ENCODE measurements around the gene SPDEF. TPM values are rescaled to one million over a fixed set of nuclear protein-coding genes. Genes with fewer than 3 reads are reported as not detected.
A peak's percentile ranks its signal among the peaks of the same experiment; 100 is the strongest.

Gene SPDEF
- total and polyA plus RNA-seq, 2 of the 13 experiments (the other 11 are each of a cell fraction or from before 2014, with no cell fraction given) = not detected

DNA sequence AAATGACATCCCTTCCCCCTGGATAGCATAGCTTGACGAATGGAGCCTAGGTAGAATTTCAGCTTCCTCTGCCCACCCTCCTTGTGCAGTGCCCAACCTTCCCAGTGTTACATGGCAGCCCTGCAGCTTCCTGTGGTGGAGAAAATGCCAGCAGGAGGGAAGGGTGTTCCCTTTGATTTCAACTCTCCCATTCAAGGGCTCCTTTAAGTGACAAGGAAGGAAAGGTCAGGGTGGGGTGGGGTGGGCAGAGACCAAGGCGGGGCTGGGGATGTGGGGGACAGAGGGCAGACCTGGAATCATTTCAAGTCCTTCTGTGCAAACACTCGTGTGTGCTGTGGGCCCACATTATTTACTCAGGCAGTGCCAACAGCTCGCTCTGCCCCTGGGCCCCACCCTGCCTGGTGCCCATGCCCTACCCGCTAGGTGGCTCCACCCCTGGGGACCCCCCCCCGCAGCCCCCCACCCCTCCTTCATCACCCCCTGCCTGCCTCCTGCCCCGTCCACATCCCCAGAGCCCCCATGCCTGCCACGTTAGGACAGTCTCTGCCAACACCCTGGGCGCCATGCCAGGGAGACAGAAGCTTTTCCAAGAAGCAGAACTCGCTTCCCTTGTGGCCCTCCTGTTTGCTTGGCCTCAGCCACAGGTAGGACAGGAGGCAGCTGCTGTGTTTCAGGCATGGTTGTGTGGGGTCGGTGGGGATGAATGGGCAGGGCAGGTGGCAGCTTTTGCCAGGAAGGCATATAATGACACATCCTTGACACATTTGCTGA lies 9.4 kb downstream of the SPDEF start:
- H3K36me3 ChIP-seq (replicated peaks in 1 of 2; ENCODE audit: control insufficient read depth in 1 of 2, insufficient read depth in 2 of 2, low read length in 2 of 2) = no peaks in the 10 kb centered on the region
- FAIRE-seq (no peak), ATAC-seq (no peak), DNase-seq (ENCODE audit: low spot score) (no peak)
- no TSS peak for BruUV-seq (replicated peaks)
- intact Hi-C loops (cut with micrococcal nuclease; ENCODE audit: unreplicated experiment) (no loop called here), in situ Hi-C loops (cut with HindIII; ENCODE audit: extremely low pct_ligation_motif_present, low pct_unique_long_range_greater_than_20kb) (no loop called here)
- H2AFZ ChIP-seq (ENCODE audit: low read length) = no peak overlapping the region
- no peaks in the 10 kb centered on the region for H3K79me2 ChIP-seq (ENCODE audit: insufficient read depth, low read length)
- ChIA-PET CTCF (ENCODE audit: low intra/inter-chr PET ratio, low total read pairs) (no interaction called here), POLR2A (no interaction called here)
- H3K9me3 ChIP-seq (ENCODE audit: low read length) = no peaks in the 10 kb centered on the region
- H3K27me3 ChIP-seq (ENCODE audit: control insufficient read depth in 1 of 2, insufficient read depth in 2 of 2, low read length in 2 of 2) = peaks cover 39 to 79% of the 10 kb centered on the region in 2 experiments
- no peak overlapping the region for H3K4me3 ChIP-seq (replicated peaks in 1 of 3; ENCODE audit: insufficient read depth in 1 of 3, low read depth in 2 of 3, low read length in 3 of 3)
- H3K27ac ChIP-seq (ENCODE audit: extremely low read length, insufficient read depth, low read length) = no peak overlapping the region
- H3K9ac ChIP-seq (ENCODE audit: insufficient read depth, low read depth, low read length) = no peak overlapping the region
- TF ChIP-seq ATF1 (CRISPR knock-in tag; IDR thresholded peaks at IDR 0.05) (no peak), HNRNPL (IDR thresholded peaks at IDR 0.05; ENCODE audit: low read depth, low read length) (0 out of 2 replicates have a peak, but pooled peaks have one; percentile 51)
- peaks cover 22% of the 10 kb centered on the region for H3K4me1 ChIP-seq (ENCODE audit: insufficient read depth, low read length)
- WGBS (ENCODE audit: low lambda C conversion rate) = 17% methylated on average over 10 of the region's 11 CpGs
- H4K20me1 ChIP-seq (ENCODE audit: insufficient read depth, low read length) = no peaks in the 10 kb centered on the region; the same call in 1 of the 2 replicates
- no peak overlapping the region for H3K4me2 ChIP-seq (ENCODE audit: low read depth, low read length)

DNA sequence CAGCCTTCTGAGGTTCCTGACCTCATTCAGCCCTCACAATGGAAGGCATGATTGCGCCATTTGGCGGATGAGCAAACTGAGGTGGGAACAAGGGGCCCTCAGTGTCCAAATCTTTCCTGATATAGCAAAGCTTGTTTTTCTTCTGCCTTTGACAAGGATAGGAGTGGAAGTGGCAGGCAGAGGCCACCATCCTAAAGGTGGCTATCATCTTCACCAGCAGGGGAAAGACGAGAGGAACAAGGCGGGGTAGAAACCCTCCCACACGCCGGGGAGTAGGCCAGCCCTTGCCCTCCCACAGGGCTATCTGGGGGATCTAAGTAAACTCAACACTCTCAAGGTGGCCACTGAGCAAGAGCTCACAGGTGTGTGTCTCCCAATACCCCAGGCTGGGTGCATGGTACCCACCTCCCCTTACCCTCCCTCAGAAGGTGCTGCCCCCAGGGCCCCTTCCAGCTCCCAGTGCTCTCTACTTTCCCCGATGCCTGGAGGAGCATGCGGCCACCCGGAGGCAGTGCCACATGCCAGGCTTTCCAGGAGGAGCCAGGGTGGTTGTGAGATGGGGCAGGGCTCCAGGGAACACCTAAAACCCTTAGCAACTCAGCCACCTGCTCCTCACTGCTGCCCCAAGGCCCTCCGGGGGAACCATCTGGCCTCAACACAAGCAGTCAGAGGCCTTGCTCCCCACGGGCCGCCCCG lies 11.2 kb downstream of the SPDEF start:
- FAIRE-seq = no peak
- H3K4me2 ChIP-seq (ENCODE audit: low read depth, low read length) = no peak overlapping the region
- intact Hi-C loops (cut with micrococcal nuclease; ENCODE audit: unreplicated experiment) = no loop called here
- no peak for TF ChIP-seq TAF1 (CRISPR knock-in tag; IDR thresholded peaks at IDR 0.05)
- TF ChIP-seq ZC3H13 (CRISPR knock-in tag; IDR thresholded peaks at IDR 0.05) = no peak
- TF ChIP-seq, protein P1, sequence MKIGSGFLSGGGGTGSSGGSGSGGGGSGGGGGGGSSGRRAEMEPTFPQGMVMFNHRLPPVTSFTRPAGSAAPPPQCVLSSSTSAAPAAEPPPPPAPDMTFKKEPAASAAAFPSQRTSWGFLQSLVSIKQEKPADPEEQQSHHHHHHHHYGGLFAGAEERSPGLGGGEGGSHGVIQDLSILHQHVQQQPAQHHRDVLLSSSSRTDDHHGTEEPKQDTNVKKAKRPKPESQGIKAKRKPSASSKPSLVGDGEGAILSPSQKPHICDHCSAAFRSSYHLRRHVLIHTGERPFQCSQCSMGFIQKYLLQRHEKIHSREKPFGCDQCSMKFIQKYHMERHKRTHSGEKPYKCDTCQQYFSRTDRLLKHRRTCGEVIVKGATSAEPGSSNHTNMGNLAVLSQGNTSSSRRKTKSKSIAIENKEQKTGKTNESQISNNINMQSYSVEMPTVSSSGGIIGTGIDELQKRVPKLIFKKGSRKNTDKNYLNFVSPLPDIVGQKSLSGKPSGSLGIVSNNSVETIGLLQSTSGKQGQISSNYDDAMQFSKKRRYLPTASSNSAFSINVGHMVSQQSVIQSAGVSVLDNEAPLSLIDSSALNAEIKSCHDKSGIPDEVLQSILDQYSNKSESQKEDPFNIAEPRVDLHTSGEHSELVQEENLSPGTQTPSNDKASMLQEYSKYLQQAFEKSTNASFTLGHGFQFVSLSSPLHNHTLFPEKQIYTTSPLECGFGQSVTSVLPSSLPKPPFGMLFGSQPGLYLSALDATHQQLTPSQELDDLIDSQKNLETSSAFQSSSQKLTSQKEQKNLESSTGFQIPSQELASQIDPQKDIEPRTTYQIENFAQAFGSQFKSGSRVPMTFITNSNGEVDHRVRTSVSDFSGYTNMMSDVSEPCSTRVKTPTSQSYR (CRISPR knock-in tag; IDR thresholded peaks at IDR 0.05; ENCODE audit: borderline replicate concordance) = no peak
- TF ChIP-seq, protein P2, sequence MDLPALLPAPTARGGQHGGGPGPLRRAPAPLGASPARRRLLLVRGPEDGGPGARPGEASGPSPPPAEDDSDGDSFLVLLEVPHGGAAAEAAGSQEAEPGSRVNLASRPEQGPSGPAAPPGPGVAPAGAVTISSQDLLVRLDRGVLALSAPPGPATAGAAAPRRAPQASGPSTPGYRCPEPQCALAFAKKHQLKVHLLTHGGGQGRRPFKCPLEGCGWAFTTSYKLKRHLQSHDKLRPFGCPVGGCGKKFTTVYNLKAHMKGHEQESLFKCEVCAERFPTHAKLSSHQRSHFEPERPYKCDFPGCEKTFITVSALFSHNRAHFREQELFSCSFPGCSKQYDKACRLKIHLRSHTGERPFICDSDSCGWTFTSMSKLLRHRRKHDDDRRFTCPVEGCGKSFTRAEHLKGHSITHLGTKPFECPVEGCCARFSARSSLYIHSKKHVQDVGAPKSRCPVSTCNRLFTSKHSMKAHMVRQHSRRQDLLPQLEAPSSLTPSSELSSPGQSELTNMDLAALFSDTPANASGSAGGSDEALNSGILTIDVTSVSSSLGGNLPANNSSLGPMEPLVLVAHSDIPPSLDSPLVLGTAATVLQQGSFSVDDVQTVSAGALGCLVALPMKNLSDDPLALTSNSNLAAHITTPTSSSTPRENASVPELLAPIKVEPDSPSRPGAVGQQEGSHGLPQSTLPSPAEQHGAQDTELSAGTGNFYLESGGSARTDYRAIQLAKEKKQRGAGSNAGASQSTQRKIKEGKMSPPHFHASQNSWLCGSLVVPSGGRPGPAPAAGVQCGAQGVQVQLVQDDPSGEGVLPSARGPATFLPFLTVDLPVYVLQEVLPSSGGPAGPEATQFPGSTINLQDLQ (CRISPR knock-in tag; IDR thresholded peaks at IDR 0.05) = no peak
- TF ChIP-seq RFXAP (CRISPR knock-in tag; IDR thresholded peaks at IDR 0.05; ENCODE audit: borderline replicate concordance) = no peak

More for the DNA sequence above, 11.2 kb downstream of the SPDEF start:
- no peaks in the 10 kb centered on the region for H3K9me3 ChIP-seq (ENCODE audit: low read length)
- no TSS peak for BruUV-seq (replicated peaks)
- peaks cover 22% of the 10 kb centered on the region for H3K4me1 ChIP-seq (ENCODE audit: insufficient read depth, low read length)
- no peak overlapping the region for H3K4me3 ChIP-seq (replicated peaks in 1 of 3; ENCODE audit: insufficient read depth in 1 of 3, low read depth in 2 of 3, low read length in 3 of 3)
- H4K20me1 ChIP-seq (ENCODE audit: insufficient read depth, low read length) = no peaks in the 10 kb centered on the region; the same call in 1 of the 2 replicates
- CTCF ChIA-PET (ENCODE audit: low intra/inter-chr PET ratio, low total read pairs) = no interaction called here
- H3K79me2 ChIP-seq (ENCODE audit: insufficient read depth, low read length) = no peaks in the 10 kb centered on the region
- ATAC-seq (0 out of 3 replicates have a peak, but pooled peaks have one; percentile 4), DNase-seq (ENCODE audit: low spot score) (no peak)
- in situ Hi-C loops (cut with HindIII; ENCODE audit: extremely low pct_ligation_motif_present, low pct_unique_long_range_greater_than_20kb) = no loop called here
- peaks cover 27 to 73% of the 10 kb centered on the region in 2 experiments for H3K27me3 ChIP-seq (ENCODE audit: control insufficient read depth in 1 of 2, insufficient read depth in 2 of 2, low read length in 2 of 2)
- WGBS (ENCODE audit: low lambda C conversion rate) = 20% methylated on average over 7 of the region's 13 CpGs
- no peaks in the 10 kb centered on the region for H3K36me3 ChIP-seq (replicated peaks in 1 of 2; ENCODE audit: control insufficient read depth in 1 of 2, insufficient read depth in 2 of 2, low read length in 2 of 2)
- POLR2A ChIA-PET = no interaction called here
- no peak overlapping the region for H3K27ac ChIP-seq (ENCODE audit: extremely low read length, insufficient read depth, low read length)
- H3K9ac ChIP-seq (ENCODE audit: insufficient read depth, low read depth, low read length) = no peak overlapping the region
- no peak overlapping the region for H2AFZ ChIP-seq (ENCODE audit: low read length)

All from HepG2 (cell line).